ENCODE results near the gene TMUB1.
A peak's percentile ranks its signal among the peaks of the same experiment; 100 is the strongest.

TMUB1 gene

GRCh38 chr7:151101621-151102396 lies 18.5 kb upstream of the TMUB1 start:
- DNase-seq: no peak

- DNase-seq: no peak
Measured at GRCh38 chr7:151100921-151101320, 17.6 kb upstream of the TMUB1 start.

- no peak for DNase-seq
Measured at GRCh38 chr7:151099486-151100211, 16.4 kb upstream of the TMUB1 start.

- DNase-seq: peak; percentile 38
Measured at GRCh38 chr7:151095828-151096475, 12.7 kb upstream of the TMUB1 start.

- DNase-seq: no peak
Measured at GRCh38 chr7:151095123-151095797, 12.0 kb upstream of the TMUB1 start.

- peak; percentile 36 for DNase-seq
Measured at GRCh38 chr7:151094675-151095074, 11.4 kb upstream of the TMUB1 start.

GRCh38 chr7:151093748-151094147 lies 10.5 kb upstream of the TMUB1 start:
- DNase-seq: no peak

- no peak for DNase-seq
Measured at GRCh38 chr7:151091988-151092387, 8.7 kb upstream of the TMUB1 start.

GRCh38 chr7:151091431-151091830 lies 8.1 kb upstream of the TMUB1 start:
- DNase-seq: no peak

- no peak for DNase-seq
Measured at GRCh38 chr7:151091003-151091402, 7.7 kb upstream of the TMUB1 start.

GRCh38 chr7:151089893-151090730 lies 6.8 kb upstream of the TMUB1 start:
- DNase-seq: no peak

- peak; percentile 40 for DNase-seq
Measured at GRCh38 chr7:151088856-151089699, 5.8 kb upstream of the TMUB1 start.

GRCh38 chr7:151088019-151088855 lies 4.9 kb upstream of the TMUB1 start:
- DNase-seq: peak; percentile 58

GRCh38 chr7:151087245-151088018 lies 4.1 kb upstream of the TMUB1 start:
- peak; percentile 59 for DNase-seq

- peak; percentile 37 for DNase-seq
Measured at GRCh38 chr7:151086802-151087244, 3.5 kb upstream of the TMUB1 start.

GRCh38 chr7:151085691-151086620 lies 2.7 kb upstream of the TMUB1 start, which contains the start of gene AGAP3:
Gene AGAP3 (plus strand): TSS chr7:151086475. CDS start chr7:151086742, 267 bp downstream.
- peak; percentile 77 for DNase-seq

GRCh38 chr7:151085329-151085690 lies 2.0 kb upstream of the TMUB1 start:
- DNase-seq: no peak

- DNase-seq: no peak
Measured at GRCh38 chr7:151083824-151084160, 499 bp upstream of the TMUB1 start.

Measured in fibroblast of skin of right biceps (primary cell).